ENCODE data around the gene TBX1.

The TBX1 gene

DNA sequence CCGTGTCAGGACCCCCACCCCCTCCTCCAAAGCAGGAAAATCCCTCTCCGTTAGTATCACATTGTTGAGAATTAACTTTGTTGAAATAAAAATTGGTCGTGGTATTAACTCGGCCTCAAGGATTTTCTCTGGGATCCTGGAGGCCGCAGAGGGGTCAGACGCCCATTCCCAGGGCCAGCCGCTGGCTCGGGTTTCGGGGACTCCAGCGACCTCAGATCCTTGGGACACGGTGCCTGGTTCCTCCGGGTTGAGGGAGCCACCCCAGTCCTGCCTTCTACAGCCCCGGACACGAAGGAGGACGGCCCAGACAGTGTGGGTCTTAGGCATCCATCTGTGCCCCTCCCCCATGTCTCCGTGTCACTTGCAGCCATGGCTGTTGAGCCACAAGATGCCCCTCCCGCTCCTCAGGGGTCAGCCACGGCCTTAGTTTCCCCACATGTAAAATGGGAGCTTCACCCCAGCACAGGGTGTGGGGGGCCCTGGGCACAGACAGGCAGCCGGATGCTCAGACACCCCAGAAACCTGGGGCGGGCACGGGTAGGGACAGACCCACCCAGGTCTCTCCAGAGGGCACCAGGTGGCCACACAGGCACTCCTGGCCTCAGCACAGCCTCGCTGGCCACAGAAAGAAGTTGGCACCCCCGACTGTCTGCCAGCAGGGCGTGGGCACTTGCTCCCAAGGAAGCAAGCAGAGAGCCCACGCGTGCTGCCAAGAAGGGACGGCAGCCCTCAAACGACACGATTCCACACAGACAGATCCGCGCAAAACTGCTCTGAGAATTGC, 21.7 kb upstream of the TBX1 start:
- DNase-seq = no peak

DNA sequence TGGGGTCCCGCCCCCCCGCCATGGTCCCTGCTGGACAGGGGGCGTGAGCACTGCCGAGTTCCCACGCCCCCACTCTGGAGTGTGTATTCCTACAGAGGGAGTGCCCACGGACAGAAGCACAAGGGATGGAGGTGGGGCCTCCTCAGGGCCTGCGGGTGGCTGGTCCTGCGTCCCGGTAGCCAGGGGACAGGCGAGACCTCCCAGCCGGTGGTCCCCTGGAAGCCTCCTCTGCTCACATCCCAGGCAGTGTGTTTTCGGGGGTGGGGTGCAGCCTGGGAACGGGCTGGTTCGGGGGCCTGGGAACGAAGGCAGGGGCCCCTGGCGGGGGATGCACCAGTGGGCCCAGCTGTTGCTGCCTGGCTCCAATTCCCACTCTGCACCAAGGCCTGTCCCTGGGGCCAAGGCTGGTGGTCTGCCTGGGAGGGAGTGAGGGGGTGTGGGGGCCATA, 21.1 kb upstream of the TBX1 start:
- no peak for DNase-seq

DNA sequence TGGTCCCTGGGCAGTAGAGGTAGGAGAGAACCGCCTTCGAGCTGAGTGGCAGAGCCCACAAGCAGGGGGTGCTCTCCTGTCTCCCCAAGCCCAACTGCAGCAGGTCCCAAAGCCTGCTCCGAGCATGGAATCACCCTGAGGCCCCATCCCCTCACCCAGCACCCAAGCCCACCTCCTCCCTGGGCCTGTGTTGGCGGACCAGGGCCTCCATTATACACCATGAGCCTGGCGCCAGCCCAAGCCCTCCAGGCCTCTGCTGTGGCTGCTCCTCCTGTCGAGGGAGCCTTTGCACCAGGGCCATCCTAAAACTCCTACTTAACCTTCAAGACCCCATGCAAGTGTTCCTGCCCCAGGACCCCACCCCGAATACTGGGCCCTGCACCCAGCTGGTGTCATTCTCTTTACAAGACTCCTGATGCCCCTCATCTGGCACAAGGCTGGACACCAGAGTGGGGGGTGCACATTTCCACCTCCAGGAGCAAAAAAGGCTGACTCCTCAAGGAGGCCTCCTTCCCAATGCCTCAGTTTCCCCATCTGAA, 20.6 kb upstream of the TBX1 start:
- no peak for DNase-seq

GRCh38 chr22:19740586-19740985, 20.0 kb upstream of the TBX1 start:
- DNase-seq = no peak

GRCh38 chr22:19741053-19741452, 19.5 kb upstream of the TBX1 start:
- no peak for DNase-seq

DNA sequence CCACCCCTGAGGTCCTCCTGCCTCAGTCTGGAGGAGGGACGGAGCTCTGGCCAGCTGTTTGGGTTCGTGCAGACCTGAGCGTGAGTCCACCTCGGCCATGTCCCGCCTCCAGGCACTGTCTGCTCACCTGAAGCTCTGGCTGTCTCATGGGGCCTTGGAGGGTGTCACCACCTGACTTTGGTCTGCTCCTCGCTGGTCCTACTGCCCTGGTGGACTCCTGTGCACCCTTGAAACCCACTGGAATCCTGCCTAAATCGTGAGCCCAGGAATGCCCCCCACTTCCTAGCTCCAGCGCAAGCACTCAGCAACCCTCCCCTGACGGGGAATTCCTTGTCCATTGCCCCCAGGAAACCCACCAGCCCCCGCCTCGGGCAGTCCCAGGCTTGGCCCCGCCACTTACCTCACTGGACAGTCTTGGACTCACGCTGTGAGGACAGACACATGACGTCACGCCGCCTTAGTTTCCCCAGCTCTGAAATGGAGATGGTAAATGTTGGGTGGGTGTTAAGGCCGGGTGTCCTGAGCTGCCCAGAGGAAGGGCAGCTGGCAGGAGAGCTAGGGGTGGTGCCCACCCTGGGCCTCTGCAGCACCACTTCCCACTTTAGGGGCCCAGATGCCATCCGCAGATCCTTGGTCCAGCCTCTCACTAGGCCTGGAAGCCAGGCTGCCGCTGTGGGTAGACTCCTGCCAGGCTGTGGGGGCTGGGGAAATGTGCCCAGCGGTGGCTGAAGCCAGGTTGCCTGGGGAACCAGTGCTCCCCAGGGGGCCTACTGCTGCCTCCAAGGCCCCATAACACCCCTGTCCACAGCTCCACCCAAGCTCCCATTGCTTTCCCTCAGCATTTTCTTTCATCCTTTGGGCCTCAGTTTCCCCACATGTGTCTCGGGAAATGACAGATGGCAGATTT, 18.2 kb upstream of the TBX1 start:
- no peak for DNase-seq

GRCh38 chr22:19743081-19743480, 17.5 kb upstream of the TBX1 start:
- DNase-seq = no peak

DNA sequence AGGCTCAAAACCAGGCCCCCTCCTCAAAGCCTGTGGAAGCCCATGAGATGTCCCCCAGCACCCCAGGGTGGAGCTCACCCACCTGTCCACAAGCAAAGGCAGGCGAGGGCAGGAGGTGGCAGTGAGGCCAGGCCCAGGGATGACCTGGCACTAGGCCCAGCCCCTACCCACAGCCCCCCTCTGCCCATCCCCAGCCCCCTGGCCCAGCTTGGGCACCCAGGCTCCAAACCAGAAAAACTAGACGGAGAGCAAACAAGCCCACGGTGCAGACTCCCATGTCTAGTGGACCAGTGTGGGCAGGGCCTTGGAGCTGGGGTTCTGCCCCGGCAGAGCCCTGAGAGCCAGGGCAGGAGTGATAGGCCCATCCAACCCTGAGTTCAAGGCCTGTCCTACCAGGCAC, 16.9 kb upstream of the TBX1 start:
- no peak for DNase-seq

GRCh38 chr22:19744350-19745006, 16.1 kb upstream of the TBX1 start:
- no peak for DNase-seq

GRCh38 chr22:19745155-19746101, 15.2 kb upstream of the TBX1 start:
- DNase-seq = no peak

DNA sequence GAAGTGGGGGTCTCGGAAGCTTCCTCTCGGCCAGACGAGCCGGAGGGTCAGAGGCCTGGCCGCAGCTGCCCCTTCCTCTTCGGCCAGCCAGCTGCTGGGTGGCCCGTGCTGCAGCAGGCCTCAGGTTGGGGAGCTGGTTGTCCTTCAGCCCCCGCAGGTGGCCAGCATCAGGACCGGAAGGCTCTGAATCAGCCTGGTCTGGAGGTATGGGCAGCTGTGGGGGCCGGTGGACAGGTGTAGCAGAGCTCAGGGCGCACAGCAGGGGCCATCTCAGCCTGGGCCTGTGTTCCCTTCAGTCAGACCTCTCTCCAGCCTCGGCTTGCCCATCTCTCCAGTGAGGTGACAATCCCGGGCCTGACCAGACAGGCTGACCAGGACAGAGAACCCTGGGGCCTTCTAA, 13.9 kb upstream of the TBX1 start:
- no peak for DNase-seq

DNA sequence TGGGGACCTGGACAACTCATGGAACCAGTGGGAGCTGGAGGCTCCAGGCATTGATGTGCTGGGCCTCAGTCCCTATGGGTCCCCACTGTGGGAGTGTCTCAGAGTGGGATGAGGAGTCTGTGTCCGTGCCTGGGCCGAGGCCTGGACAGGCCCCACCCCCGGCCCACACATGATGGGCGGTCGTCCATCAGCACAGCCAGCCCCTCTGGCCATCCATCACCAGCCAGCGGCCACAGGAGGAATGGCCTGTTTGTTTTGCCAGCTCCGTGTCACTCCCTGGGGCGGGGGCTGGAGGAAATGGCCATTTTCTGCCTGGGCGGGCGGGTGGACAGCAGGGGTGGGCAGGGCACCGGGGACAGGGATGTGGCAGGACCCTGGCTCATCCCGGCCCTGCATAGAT, 13.0 kb upstream of the TBX1 start:
- DNase-seq = no peak

DNA sequence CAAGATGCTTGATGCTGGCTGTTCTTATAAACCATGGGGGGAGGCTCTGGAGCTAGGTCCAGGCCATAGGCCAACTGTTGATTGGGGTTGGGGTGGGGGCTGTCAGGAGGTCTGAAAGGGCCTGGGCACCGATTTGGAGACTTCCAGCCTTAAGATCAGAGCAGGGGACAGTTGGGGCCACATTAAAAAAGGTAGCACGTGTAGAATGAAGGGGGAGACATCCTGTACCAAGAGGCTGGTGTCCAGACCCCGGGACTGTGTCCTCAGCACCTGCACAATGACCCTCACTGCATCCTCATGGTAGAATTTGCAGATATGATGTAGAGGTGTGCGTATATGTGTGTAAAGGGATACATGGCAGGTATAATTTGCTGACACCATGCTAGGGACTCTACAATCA, 12.4 kb upstream of the TBX1 start:
- DNase-seq = no peak

- no peak for DNase-seq
Measured at GRCh38 chr22:19748991-19749664, 11.4 kb upstream of the TBX1 start.

DNA sequence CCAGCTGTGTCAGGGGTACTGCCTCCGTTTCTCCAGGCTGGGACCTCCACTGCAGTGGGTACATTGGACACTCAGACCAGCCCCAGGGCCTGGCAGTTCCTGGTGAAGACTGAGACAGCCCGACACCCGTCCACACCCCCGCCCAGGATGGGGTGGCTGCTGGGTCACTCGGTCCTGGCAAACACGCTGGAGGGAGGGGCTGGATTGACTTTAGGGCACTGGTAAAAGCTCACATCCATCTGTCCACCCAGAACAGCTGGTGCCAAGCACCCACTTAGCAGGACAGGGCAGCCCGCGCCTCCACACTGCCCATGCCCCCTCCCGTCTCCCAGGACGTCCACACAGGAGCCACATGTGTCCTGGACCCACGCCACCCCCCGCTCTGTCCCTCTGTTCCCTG, 10.7 kb upstream of the TBX1 start:
- no peak for DNase-seq

- DNase-seq = no peak
Measured at GRCh38 chr22:19750507-19751490, 9.8 kb upstream of the TBX1 start.

DNA sequence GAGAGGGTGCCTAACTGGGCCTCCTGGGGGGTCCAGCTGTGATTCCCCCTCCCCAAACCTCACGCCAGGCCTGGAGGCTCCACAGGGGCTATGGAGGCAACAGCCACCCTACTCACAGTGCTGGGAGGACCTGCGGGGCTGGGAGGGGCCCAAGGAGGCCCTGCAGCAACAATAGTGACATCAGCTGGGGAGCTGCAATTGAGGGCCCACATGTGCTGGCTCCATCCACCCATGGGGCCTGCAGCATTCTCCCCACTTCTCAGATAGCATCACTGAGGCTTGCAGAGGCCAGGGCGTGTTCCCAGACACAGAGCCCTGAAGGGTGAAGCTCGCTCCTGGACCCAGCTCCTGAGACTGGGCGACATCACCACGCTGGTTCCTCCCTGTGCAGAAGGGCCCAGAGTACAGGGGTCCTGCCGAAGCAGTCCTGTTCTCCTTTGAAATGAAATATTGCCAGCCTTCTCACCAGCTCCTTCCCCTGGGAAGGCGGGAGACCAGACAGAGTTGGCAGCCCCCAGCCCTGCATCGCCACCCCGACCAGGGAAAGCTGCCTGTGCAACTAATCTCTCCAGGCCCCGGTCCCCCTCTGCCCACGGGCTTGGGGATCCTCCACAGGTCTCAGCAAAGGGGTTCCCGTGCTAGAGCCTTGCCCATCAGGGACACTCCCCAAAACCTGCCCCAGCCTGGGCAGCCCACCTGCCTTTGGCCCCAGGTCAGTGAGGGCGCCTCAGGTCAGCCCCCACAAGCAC, 8.9 kb upstream of the TBX1 start:
- DNase-seq = no peak

DNA sequence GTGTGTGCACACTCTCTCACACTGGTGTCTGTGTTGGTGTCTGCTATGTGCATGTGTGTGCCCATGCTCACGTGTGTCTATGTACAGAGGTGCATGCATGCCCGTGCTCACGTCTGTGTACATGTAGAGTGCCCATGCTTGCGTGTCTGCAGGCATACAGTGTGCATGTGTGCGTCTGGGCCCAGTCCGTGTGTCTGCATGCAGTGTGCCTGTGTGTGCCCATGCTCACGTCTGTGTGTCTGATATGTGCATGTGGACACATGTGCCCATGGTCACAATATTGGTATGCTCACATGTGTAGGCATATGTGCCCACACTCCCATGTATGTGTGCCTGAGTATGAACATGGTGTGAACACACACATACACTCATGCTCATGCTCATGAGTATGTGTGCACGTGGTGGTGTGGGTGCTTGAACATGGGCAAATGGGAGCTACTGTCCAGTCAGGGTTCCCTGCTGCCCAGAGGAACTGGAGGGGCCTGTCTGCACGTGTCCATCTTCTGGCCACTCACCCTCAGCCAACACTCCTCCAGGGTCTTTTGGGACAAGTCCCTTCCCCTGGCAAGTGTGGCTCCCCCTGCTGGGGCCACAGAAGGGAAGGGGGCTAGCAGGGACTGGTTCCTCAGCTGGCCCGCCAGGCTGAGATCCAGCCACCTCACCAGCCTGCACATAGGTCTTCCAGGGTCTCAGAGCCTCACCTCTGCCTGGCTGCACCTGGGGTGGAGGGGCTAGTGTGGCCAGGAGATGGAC, 7.3 kb upstream of the TBX1 start:
- no peak for DNase-seq
